ENCODE measurements around the gene TGDS.

DNA sequence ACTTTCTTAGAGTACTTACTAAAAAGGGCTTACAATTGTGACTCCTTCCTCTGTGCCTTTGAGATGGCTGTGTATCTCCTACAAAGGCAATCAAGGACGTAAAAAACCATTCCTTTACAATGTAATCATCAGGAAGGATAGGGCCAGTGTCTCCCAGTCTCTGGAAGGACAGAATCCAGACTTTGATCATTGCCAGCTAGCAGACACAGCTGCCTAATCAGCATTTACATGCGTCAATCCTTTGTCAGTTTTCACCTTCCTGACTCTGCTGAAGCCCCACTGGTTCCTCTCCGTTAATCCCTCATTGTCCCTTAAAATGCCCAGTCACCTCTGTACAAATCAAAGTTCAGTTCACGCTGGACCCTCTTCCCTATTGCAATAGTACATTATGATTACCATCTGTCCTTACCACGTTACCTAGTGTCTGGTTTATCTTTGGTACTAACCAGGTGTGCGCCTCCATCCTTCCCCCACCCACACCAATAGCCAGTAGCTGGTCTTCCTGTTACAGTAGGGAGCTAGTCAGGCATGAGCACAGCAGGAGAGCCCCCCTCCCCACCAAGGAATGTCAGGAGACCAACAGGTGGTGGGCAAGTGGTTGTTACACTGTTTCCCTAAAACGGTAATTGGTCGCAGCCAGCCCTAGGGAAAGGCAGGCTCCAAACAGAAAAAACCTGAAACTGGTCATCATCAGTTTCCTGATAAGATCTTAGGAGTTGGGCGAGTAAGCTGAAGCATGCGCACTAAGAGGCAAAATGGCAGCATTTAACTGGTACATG lies 49.7 kb downstream of the TGDS start:
- no peak for TF ChIP-seq POLR2AphosphoS5 (IDR thresholded peaks at IDR 0.05)
- TF ChIP-seq, protein P1, sequence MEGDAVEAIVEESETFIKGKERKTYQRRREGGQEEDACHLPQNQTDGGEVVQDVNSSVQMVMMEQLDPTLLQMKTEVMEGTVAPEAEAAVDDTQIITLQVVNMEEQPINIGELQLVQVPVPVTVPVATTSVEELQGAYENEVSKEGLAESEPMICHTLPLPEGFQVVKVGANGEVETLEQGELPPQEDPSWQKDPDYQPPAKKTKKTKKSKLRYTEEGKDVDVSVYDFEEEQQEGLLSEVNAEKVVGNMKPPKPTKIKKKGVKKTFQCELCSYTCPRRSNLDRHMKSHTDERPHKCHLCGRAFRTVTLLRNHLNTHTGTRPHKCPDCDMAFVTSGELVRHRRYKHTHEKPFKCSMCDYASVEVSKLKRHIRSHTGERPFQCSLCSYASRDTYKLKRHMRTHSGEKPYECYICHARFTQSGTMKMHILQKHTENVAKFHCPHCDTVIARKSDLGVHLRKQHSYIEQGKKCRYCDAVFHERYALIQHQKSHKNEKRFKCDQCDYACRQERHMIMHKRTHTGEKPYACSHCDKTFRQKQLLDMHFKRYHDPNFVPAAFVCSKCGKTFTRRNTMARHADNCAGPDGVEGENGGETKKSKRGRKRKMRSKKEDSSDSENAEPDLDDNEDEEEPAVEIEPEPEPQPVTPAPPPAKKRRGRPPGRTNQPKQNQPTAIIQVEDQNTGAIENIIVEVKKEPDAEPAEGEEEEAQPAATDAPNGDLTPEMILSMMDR (IDR thresholded peaks at IDR 0.05): no peak
- TF ChIP-seq POLR2A (IDR thresholded peaks at IDR 0.05): no peak
